ENCODE results near the gene ACAP2.
"Not testable (repeated sequence)": the region's sequence is repeated elsewhere in the genome, so short reads cannot be mapped to it uniquely, and the experiment has no call there.

GRCh38 chr3:195398460-195398859, 44.4 kb downstream of the ACAP2 start:
- not testable (repeated sequence) for TF ChIP-seq EP300, CTCF (IDR thresholded peaks at IDR 0.05)

All from tibial nerve (tissue), 4 donors.